Activated T-helper 1 cell treated with Interleukin-2 at 50 U/mL for 16 hours (primary cell): ENCODE measurements around the gene GRID1.
"Not testable (repeated sequence)": the region's sequence is repeated elsewhere in the genome, so short reads cannot be mapped to it uniquely, and the experiment has no call there.

Experiments used
- DNase-seq: peaks from one replicate; pipeline ENCODE4 v3.0.0-alpha.2; 2020; ENCODE audit warnings: low read depth

Gene GRID1

GRCh38 chr10:86035791-86036543 lies 330.6 kb downstream of the GRID1 start:
- DNase-seq, result no peak

- DNase-seq, result no peak
These were observed 331.9 kb downstream of the GRID1 start for GRCh38 chr10:86034710-86035109.

- DNase-seq, result no peak
These were observed 333.0 kb downstream of the GRID1 start for GRCh38 chr10:86033581-86033980.

- not testable (repeated sequence) for DNase-seq
These were observed 334.5 kb downstream of the GRID1 start for GRCh38 chr10:86032087-86032486.

- DNase-seq, result no peak
These were observed 336.3 kb downstream of the GRID1 start for GRCh38 chr10:86030312-86030711.

- no peak for DNase-seq
These were observed 339.2 kb downstream of the GRID1 start for GRCh38 chr10:86027346-86027745.

GRCh38 chr10:86025509-86025908 lies 341.1 kb downstream of the GRID1 start:
- DNase-seq, result no peak

- no peak for DNase-seq
These were observed 342.1 kb downstream of the GRID1 start for GRCh38 chr10:86024281-86025041.

- no peak for DNase-seq
These were observed 342.7 kb downstream of the GRID1 start for GRCh38 chr10:86023931-86024280.

GRCh38 chr10:86023336-86023735 lies 343.3 kb downstream of the GRID1 start:
- DNase-seq, result no peak

GRCh38 chr10:86022906-86023305 lies 343.7 kb downstream of the GRID1 start:
- no peak for DNase-seq

- no peak for DNase-seq
These were observed 346.5 kb downstream of the GRID1 start for GRCh38 chr10:86020134-86020533.

GRCh38 chr10:86019141-86019540 lies 347.5 kb downstream of the GRID1 start:
- DNase-seq, result no peak

- no peak for DNase-seq
These were observed 347.9 kb downstream of the GRID1 start for GRCh38 chr10:86018735-86019058.

GRCh38 chr10:86017841-86018734 lies 348.5 kb downstream of the GRID1 start:
- no peak for DNase-seq

GRCh38 chr10:86013568-86013967 lies 353.0 kb downstream of the GRID1 start:
- DNase-seq, result no peak

GRCh38 chr10:86007171-86007570 lies 359.4 kb downstream of the GRID1 start:
- DNase-seq, result no peak

- no peak for DNase-seq
These were observed 362.3 kb downstream of the GRID1 start for GRCh38 chr10:86004337-86004736.

GRCh38 chr10:86003201-86003621 lies 363.4 kb downstream of the GRID1 start:
- DNase-seq, result no peak

- no peak for DNase-seq
These were observed 365.1 kb downstream of the GRID1 start for GRCh38 chr10:86001521-86001920.

GRCh38 chr10:85997544-85997943 lies 369.1 kb downstream of the GRID1 start:
- no peak for DNase-seq

- no peak for DNase-seq
These were observed 370.8 kb downstream of the GRID1 start for GRCh38 chr10:85995791-85996190.
